Neural progenitor cell (in vitro differentiated cells): Measurements from ENCODE around the gene DUSP19. TPM values are rescaled to one million over a fixed set of nuclear protein-coding genes. Genes with fewer than 3 reads are reported as not detected.

Source experiments
- DNase-seq: peaks from one replicate; pipeline ENCODE4 v3.0.0-alpha.2; 2016; ENCODE audit warnings: low spot score
- H2AFZ ChIP-seq: fragments of 200-600 bp; sonication (generic); replicated peaks from 2 replicates; pipeline ENCODE4 v1.6.1; 2016; ENCODE audit warnings: antibody characterized with exemption
- H3F3A ChIP-seq: fragments of 200-600 bp; sonication (generic); 2 replicates; pipeline ENCODE4 v1.6.1; 2016; ENCODE audit warnings: antibody characterized with exemption, low read depth
- H3K27ac ChIP-seq: fragments of 200-600 bp; sonication (generic); 2 replicates; pipeline ENCODE4 v1.5.1; 2016; ENCODE audit warnings: mild to moderate bottlenecking
- H3K27me3 ChIP-seq: fragments of 200-600 bp; sonication (generic); 2 replicates; pipeline ENCODE4 v1.6.1; 2016; ENCODE audit warnings: mild to moderate bottlenecking, moderate library complexity
- H3K36me3 ChIP-seq: fragments of 200-600 bp; sonication (generic); 2 replicates; pipeline ENCODE4 v1.5.1; 2016
- H3K4me1 ChIP-seq: fragments of 200-600 bp; sonication (generic); 2 replicates; pipeline ENCODE4 v1.6.1; 2016; ENCODE audit warnings: mixed run types
- H3K4me2 ChIP-seq: fragments of 200-600 bp; sonication (generic); 2 replicates; pipeline ENCODE4 v1.6.1; 2016
- H3K4me3 ChIP-seq: fragments of 200-600 bp; sonication (generic); 2 replicates; pipeline ENCODE4 v1.5.1; 2016
- H3K79me2 ChIP-seq: fragments of 200-600 bp; sonication (generic); 2 replicates; pipeline ENCODE4 v1.6.1; 2016; ENCODE audit warnings: low read depth
- H3K9ac ChIP-seq: fragments of 200-600 bp; sonication (generic); 2 replicates; pipeline ENCODE4 v1.6.1; 2016
- H3K9me3 ChIP-seq: fragments of 200-600 bp; sonication (generic); 2 replicates; pipeline ENCODE4 v1.5.1; 2016; ENCODE audit warnings: low read depth
- H4K20me1 ChIP-seq: fragments of 200-600 bp; sonication (generic); 2 replicates; pipeline ENCODE4 v1.6.1; 2016; ENCODE audit warnings: low read depth
- H3K27ac Mint-ChIP-seq: 3 replicates; pipeline ENCODE4 v1.8.0; 2021; ENCODE audit warnings: mixed read lengths
- H3K27me3 Mint-ChIP-seq: 2 replicates; pipeline ENCODE4 v1.8.0; 2022; ENCODE audit warnings: low read depth, mild to moderate bottlenecking, inconsistent platforms, moderate library complexity, mixed read lengths; ENCODE audit not compliant: insufficient read depth
- H3K36me3 Mint-ChIP-seq: 3 replicates; pipeline ENCODE4 v1.8.0; 2021; ENCODE audit warnings: mixed read lengths
- H3K4me1 Mint-ChIP-seq: 3 replicates; pipeline ENCODE4 v1.8.0; 2021; ENCODE audit warnings: mixed read lengths
- H3K4me3 Mint-ChIP-seq: 3 replicates; pipeline ENCODE4 v1.8.0; 2021; ENCODE audit warnings: mild to moderate bottlenecking, moderate library complexity, mixed read lengths
- H3K9me3 Mint-ChIP-seq: 3 replicates; pipeline ENCODE4 v1.8.0; 2020; ENCODE audit warnings: mixed read lengths
- EZH2 ChIP-seq: fragments of 200-600 bp; sonication (generic); IDR thresholded peaks from 2 replicates; pipeline ENCODE4 v1.6.1; 2017; ENCODE audit warnings: antibody characterized with exemption, mild to moderate bottlenecking, moderate library complexity
- EZH2phosphoT487 ChIP-seq: fragments of 200-600 bp; sonication (generic); IDR thresholded peaks from 2 replicates; pipeline ENCODE4 v1.6.1; 2017; ENCODE audit warnings: antibody characterized with exemption
- total RNA-seq: library from RNA; depleted of rRNA; stranded (reverse); fragments of >200 nt; gene quantifications from 2 replicates; pipeline ENCODE4 v1.2.3, GENCODE V29; 2015; ENCODE audit warnings: low replicate concordance
- TF ChIP-seq, protein P1 (sequence below): fragments of 200-600 bp; sonication (generic); IDR thresholded peaks from 2 replicates; pipeline ENCODE4 v1.5.1; 2017; ENCODE audit warnings: antibody characterized with exemption, mild to moderate bottlenecking

The DUSP19 gene
- total RNA-seq, 1 donor from 2014 or later = 6.7 TPM

DNA sequence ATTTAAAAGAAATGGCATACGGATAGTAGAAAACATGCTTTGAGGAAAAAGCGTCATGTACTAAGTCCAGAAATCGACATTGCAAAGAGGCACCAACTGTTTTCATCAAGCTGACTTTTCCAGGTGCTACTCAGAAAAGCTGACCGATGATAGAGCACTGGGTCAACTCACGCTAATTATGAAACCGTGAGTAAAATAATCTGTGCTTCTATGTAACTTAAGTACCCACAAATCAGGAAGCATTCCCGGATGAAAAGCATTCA lies 45.3 kb downstream of the DUSP19 start:
- Mint-ChIP-seq H3K36me3 (no peaks in the 10 kb centered on the region), H3K4me1 (peaks cover 23% of the 10 kb centered on the region), H3K27ac (peak overlapping the region; percentile 96), H3K9me3 (no peaks in the 10 kb centered on the region), H3K27me3 (no peaks in the 10 kb centered on the region), H3K4me3 (peak overlapping the region; percentile 96)
- Histone ChIP-seq H3K4me3 (peak overlapping the region; percentile 81), H3K27me3 (no peaks in the 10 kb centered on the region), H3K9me3 (no peaks in the 10 kb centered on the region), H3K4me1 (peaks cover 18% of the 10 kb centered on the region), H2AFZ (peak overlapping the region; percentile 96), H3K27ac (no peak overlapping the region), H3K79me2 (peaks cover 46% of the 10 kb centered on the region), H4K20me1 (no peaks in the 10 kb centered on the region), H3K4me2 (peak overlapping the region; percentile 95), H3K9ac (peak overlapping the region; percentile 40), H3K36me3 (no peaks in the 10 kb centered on the region), H3F3A (peaks cover 8% of the 10 kb centered on the region)
- TF ChIP-seq EZH2 = no peak
- TF ChIP-seq, protein P1, sequence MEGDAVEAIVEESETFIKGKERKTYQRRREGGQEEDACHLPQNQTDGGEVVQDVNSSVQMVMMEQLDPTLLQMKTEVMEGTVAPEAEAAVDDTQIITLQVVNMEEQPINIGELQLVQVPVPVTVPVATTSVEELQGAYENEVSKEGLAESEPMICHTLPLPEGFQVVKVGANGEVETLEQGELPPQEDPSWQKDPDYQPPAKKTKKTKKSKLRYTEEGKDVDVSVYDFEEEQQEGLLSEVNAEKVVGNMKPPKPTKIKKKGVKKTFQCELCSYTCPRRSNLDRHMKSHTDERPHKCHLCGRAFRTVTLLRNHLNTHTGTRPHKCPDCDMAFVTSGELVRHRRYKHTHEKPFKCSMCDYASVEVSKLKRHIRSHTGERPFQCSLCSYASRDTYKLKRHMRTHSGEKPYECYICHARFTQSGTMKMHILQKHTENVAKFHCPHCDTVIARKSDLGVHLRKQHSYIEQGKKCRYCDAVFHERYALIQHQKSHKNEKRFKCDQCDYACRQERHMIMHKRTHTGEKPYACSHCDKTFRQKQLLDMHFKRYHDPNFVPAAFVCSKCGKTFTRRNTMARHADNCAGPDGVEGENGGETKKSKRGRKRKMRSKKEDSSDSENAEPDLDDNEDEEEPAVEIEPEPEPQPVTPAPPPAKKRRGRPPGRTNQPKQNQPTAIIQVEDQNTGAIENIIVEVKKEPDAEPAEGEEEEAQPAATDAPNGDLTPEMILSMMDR = no peak
- no peak for TF ChIP-seq EZH2phosphoT487
- no peak for DNase-seq

DNA sequence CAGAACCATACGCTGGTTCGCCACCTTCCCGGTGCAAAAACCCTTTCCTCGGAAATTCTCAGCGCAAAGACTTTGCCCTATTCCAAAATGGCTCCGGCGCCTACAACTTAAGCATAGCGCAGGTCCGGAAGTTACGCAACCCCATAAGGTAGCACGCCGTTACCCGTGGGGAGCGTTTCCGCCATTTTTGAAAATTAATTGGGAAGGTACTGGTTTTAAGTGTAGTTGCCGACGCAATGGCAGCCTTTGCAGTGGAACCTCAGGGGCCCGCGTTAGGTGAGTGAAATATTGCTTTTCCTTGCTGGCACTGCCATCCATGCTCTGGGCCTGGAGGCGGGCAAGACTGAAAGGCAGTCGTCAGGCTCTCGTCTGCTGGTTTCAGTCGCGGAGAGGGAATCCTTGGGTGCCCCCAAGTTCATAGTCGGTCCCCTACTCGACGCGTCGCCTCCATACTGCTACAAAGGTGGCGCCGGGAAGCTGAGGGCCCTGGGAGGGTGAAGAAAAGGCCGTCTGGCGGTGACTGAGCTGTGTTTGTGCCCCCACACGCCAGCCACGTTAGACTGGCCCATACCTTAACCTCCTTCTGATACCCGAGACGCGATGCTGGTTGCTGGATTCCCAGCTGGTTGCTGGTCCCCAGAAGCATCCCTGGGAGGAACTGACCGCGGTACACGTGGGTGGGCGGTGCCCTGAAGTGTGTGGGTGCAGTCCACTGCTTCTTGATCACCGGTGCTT lies 45.8 kb downstream of the DUSP19 start, which contains the start of gene NUP35:
Gene NUP35, plus strand, starts transcription at position 222 of the 735 bp plus-strand sequence. Its CDS starts 15 bp downstream, at position 237.
- peak within 1 kb of the TSS; percentile 49 for H3K9ac ChIP-seq
- Mint-ChIP-seq H3K4me1 (peaks cover 23% of the 10 kb centered on the region), H3K27me3 (no peaks in the 10 kb centered on the region), H3K4me3 (peak within 1 kb of the TSS; percentile 96), H3K9me3 (no peaks in the 10 kb centered on the region), H3K27ac (peak within 1 kb of the TSS; percentile 96), H3K36me3 (no peaks in the 10 kb centered on the region)
- H3F3A ChIP-seq = peaks cover 8% of the 10 kb centered on the region
- peaks cover 51% of the 10 kb centered on the region for H3K79me2 ChIP-seq
- no peaks in the 10 kb centered on the region for H3K27me3 ChIP-seq
- H2AFZ ChIP-seq = peak within 1 kb of the TSS; percentile 96
- TF ChIP-seq, protein P1 = no peak
- no peak for TF ChIP-seq EZH2
- peak; percentile 92 for DNase-seq
- H3K4me2 ChIP-seq = peak within 1 kb of the TSS; percentile 95
- H4K20me1 ChIP-seq = no peaks in the 10 kb centered on the region
- H3K4me3 ChIP-seq = peak within 1 kb of the TSS; percentile 81
- peaks cover 18% of the 10 kb centered on the region for H3K4me1 ChIP-seq
- no peaks in the 10 kb centered on the region for H3K36me3 ChIP-seq
- H3K9me3 ChIP-seq = no peaks in the 10 kb centered on the region
- H3K27ac ChIP-seq = peak within 1 kb of the TSS; percentile 68

DNA sequence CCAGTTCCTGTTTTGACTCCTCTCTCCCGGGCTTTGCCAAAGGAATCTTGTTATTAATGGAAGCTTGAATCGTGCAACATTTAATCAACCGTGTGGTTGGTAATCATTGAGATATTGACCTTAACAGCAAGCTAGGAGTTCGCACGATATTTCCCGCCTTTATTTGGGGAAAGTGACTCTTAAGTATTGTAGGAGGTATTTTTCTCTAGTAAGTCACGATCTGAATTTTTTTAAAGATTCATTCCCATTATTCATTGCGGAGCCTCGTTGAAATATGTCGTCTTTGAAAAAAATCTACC lies 46.4 kb downstream of the DUSP19 start:
- H3K4me2 ChIP-seq = peak overlapping the region; percentile 95
- DNase-seq = no peak
- peak overlapping the region; percentile 96 for H3K4me3 Mint-ChIP-seq

More for the DNA sequence above, 46.4 kb downstream of the DUSP19 start:
- no peaks in the 10 kb centered on the region for H3K36me3 Mint-ChIP-seq
- Histone ChIP-seq H4K20me1 (no peaks in the 10 kb centered on the region), H3K9ac (peak overlapping the region; percentile 49), H3K9me3 (no peaks in the 10 kb centered on the region), H3K36me3 (no peaks in the 10 kb centered on the region), H3K27me3 (no peaks in the 10 kb centered on the region), H3F3A (peaks cover 8% of the 10 kb centered on the region), H2AFZ (no peak overlapping the region), H3K4me1 (peaks cover 18% of the 10 kb centered on the region), H3K27ac (no peak overlapping the region), H3K79me2 (peaks cover 57% of the 10 kb centered on the region), H3K4me3 (peak overlapping the region; percentile 81)
- no peaks in the 10 kb centered on the region for H3K27me3 Mint-ChIP-seq
- TF ChIP-seq, protein P1 = no peak
- no peak for TF ChIP-seq EZH2phosphoT487
- no peaks in the 10 kb centered on the region for H3K9me3 Mint-ChIP-seq
- H3K4me1 Mint-ChIP-seq = peaks cover 23% of the 10 kb centered on the region
- peak overlapping the region; percentile 96 for H3K27ac Mint-ChIP-seq
